ENCODE data around the gene NUP50.

The NUP50 gene

DNA sequence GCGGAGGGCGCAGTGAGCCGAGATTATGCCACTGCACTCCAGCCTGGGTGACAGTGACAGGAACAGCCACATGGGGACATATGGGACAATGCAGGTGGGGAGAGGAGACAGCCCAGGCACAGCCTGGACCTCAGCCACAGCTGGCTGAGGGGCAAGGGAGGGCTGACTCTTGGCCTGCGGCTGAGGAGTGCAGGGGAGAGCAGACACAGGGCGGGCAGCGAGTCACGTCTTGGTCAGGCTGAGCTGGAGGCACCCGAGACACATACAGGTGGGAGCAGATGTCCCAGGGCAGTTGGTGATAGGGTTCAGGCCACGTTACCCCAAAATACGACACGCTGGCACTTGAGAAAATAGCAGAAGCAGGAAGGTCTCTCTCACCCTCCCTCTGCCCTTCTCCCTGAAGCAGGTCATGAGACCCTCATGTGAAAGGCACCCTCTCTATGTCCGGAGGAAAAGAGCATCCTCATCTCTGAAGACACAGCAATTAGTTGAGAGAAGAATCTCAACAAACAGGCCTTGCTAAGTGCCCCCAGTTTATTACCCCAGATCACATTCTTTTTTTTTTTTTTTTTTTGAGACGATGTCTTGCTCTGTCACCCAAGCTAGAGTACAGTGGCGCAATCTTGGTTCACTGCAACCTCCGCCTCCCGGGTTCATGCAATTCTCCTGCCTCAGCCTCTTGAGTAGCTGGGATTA lies 66.4 kb downstream of the NUP50 start:
- no peak for DNase-seq (ENCODE audit: low read depth)

DNA sequence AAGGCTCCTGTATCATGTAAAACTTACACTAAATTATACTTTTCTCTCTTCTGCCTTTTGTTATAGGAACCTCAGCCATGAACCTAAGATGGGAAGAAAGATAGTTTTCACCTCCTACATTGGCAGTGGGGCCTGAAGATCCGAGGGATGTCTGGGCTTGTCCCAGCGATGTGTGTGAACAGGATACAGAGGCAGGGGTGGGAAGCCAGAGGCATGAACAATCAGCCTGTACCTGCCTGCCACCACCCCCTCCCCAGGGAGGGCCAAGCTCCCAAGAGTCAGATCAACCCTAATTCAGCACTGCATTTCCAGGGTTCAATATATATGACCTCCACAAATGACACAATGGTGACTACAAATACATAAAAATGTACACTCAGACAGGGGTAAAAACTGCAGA lies 67.6 kb downstream of the NUP50 start:
- no peak for DNase-seq (ENCODE audit: low read depth)

DNA sequence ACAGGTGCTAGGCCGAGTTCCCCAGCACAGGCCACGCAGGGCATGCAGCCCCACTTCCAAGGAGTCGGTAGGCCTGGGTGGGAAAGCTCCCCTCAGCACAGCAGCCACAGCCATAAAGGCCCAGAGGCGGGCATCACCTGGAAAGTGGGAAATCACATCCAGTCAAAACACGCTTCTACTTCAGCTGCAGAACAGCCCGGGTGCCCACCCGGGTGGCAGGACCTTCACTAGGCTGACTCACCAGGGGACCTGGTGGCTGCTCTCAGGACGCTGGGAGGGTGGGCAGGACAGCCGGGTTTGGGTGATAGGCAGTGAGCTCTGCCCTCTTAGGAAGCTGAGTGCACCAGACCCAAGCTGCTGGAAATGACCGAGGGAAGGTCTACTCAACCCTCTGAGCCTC lies 69.7 kb downstream of the NUP50 start:
- DNase-seq (ENCODE audit: low read depth), result no peak

DNA sequence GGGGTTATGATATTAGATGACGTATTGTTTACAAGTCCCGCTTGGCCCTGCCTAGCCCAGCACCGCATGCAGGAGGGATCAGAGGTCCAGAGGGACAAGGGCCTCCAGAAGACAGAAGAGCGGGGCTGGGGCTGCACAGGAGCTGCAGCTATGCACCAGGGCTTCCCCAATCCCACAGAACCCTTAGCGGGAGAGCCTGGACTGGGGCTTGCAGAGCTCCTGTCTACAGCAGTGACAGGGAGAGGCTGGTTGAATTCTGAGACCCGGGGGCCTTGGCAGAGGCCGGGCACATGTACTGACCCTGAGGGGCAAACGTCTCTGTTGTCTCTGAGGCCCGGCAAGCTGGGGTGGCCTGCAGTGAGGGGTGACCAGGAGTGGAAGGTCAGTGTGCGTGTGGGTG lies 70.1 kb downstream of the NUP50 start:
- DNase-seq (ENCODE audit: low read depth), result no peak

DNA sequence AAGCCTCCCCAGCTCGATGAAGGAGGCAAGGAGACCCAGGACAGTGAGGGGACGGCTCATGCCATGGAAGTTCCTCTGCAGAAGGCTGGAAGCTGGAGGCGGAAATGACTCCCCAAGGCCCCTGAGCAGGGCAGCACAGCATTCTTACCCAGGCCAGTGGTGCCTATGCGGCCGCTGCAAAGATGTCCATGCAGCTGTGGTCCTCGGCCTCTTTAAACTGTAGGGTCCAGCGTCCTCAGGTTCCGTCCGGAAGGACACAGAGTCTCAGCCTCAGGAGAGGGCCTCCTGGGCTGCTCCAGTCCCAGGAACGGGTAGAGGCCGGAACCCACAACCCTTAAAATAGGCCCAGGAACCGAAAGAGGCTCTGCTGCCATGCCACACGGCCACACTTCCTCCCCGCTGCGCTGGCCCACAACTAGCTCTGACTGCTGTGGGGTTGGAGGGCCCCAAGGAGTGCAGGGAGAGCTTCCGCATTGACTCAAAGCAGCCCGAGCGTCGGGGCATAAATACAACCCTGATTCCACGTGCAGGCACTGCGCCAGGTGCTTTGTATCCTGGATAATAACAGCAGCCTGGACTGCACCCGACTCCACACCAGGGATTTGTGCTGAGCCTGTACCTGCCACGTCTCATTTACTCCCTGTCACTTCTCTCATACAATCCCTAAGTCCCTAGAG lies 71.5 kb downstream of the NUP50 start:
- DNase-seq (ENCODE audit: low read depth), result no peak

DNA sequence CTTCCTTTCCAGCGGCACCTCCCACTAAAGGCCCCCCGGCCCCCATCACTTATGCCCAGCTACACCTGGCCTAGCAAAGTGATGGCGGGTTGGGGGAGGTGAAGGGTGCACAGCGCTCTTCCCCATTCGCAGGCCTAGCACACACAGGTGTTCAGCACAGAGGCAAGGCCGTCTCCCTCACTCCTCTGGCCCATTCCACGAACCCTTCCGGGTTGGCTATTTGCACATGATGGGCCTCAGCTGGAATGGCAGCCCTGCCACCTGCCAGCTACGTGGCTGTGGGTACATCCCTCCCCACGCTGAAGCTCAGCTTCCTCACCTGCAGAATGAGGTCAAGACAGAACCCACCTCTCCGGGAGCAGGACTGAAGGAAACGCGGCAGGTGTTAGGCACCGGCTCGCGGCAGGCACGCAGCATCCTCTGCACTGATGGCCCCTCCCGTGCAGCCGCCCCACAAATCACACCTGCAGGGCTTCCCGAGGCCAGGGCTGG lies 72.2 kb downstream of the NUP50 start:
- no peak for DNase-seq (ENCODE audit: low read depth)

DNA sequence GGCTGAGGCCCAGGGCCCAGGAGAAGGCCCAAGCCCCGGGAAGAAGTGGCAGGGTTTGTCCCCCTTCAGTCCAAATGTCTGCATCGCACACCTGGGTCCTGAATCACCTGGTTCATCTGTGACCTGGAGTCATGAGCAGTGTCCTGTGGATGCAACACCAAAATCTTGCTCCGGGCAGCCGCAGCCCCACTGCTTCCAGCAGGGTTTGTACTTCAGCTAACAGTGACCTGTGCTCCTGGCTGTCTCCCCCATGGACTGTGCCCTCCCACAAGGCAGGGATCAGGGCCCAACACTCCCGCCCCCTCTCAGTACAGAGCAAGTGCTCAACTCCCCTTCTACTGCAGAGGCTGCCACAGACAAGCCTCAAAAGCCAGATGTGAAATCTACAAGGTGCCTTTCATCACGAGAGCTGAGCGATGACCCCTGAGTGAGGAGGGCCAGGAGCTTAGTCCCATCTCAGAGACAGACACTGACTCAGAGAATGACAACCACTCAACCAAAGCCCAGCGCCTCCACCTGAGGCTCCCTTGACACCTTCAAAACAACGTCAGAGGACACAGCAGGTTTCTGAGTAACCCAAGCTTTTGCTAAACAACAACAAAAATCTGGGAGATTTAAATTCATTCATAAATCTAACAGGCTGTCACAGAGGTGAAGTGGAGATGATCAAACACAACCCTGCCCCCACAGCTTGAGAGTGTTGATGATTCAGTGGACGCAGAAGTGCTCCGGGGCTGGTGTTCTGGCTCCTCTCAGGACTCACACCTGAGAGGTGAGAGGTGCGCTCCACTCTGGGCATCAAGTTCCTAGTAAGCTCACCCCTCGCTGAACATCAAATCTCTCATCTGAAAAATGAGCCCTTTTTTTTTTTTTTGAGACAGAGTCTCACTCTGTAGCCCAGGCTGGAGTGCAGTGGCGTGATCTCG lies 73.6 kb downstream of the NUP50 start:
- no peak for DNase-seq (ENCODE audit: low read depth)
